HUDEP-2 (cell line): Measurements from ENCODE around the gene ERI3.

ENCODE experiments used
- DNase-seq, 76 experiments: peaks; one replicate each; lab custom pipeline; 2025; ENCODE audit not compliant: unreplicated experiment in 76 of 76; lab: John Stamatoyannopoulos, UW

The ERI3 gene

DNA sequence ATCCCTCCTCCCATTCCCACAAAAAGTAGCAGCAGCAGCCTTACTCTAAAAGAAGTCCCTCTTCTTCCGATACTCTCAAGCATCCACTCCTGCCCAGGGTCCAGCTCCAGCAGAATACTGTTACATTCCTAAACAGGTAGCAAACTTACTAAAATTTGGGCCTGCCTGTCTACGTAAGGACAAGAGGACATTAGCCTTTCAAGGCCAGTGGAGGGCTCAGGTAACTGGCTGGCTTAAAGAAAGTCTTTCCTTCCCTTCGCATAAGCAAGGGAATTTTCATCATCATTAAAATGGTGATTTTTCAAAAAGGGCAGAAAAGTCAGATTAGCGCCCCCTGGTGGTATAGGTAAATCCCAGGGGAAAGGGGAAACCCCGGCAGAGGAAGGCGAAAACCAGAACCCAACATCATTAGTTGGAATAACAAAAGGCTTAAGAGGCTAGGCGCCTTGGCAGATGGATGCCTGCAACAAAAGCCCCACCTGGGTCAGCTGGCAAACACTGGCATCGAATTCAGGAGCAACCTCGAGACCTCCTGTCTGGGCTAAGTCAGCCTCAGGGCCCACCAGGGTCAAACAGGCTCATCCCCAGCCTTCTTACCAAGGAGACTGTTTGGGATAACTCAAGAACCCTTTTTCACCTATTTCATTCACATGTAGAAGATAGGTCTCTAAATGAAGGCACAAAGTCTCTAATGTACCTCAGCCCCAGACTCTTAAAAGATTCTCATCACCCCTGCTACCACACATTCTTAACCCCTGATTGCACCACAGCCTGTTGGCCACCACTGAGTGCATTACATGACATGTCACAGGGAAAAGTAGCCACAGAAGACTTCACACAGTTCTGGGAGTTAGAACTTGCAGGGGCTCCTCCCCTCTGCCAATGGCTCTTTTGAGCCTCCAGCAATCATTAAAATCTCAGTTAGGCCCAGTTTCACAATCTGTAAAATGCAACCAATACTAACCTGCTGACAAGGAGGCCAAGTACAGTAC lies 36.7 kb downstream of the ERI3 start:
- peak in 25 of 76 experiments; percentile 1 to 53 (median 21) for DNase-seq

DNA sequence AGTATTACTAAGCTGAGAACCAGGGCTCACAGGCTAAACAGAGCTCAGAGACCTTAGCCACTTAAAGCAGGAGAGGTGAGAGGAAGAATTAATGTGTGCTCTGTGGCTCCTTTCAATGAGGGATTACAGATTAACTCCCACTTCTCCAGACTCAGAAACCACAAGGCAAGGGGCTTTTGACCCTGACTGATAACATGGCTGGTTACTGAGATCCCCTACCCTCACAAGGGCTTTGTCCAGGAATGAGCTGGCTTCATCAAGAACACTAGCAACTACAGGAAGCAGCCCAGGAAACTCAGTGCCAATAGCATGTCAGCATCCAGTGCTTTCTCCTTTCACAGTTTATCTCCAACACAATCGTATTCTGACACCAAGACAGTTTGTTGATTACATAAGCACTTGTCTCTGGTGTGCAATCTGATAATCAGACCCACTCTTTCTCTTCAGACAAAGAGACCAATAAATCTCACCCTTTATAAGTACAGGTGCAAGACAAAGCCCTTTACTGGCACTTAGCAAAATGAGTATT lies 38.8 kb downstream of the ERI3 start:
- DNase-seq = peak in 1 of 76 experiments; percentile 15

DNA sequence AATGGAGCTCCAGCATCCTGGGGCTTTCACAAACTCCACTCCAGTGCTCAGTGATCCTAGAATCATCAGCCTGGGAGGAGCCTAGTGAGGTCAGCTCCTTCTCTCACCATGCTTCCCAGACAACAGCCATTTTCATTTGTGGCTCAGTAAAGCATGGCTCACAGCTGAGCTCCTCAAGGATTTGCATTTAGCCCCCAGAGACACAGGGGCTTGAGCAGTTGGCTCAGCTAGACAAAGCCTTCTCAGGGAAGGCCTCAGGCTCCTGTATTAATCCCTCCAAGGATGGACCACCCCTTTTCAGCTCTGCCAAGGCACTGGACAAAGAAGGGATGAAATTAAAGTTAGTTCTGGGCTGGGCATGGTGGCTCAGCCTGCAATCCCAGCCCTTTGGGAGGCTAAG lies 39.5 kb downstream of the ERI3 start:
- DNase-seq = no peak

DNA sequence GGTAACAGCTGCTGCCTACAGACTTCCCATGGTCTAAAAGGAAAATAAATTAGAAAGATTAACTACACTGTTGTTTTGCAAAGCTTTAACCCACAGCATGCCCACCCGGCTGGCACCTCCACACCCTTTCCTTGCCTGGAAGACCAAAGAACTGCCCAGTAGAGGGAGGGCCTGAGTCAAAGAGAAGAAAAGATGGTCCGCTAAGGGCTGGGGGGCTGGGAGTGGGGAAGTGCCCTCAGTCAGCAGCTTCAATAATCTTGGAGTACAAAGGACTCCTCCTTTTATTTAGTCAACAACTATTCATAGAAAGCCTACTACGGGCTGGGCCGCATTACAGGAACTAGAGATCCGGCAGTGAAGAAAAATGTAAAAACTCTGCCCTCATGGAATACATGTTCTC lies 40.6 kb downstream of the ERI3 start:
- DNase-seq = no peak

DNA sequence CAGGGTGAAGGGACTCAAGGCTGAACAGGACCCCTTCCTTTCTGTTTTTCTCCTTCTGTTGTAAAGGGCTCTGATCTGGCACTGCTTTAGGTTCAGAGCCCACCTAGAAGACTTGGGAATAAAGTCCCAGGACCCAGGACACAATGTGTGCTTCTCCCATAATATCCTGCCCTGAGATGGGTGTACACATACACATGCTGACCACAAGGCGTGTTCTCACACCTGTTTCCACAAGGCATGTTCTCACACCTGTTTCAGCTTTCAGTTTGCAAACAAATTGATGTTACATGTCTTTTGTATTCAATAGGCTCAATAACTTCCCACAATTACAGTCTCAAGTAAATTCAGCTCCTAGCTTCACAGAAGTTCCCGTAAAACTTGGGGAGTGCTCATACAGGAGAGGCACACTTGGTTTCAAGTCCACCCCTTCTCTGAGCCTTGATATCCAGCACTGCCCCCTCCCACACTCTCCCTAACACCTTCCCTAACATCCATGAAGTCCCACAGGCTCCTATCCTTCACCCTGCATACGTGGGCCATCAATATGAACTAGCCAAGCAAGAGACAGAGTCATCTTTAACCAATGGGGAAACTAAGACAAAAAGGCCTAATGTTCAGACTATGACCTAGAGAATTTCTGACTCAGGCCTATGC lies 41.7 kb downstream of the ERI3 start:
- DNase-seq = no peak

DNA sequence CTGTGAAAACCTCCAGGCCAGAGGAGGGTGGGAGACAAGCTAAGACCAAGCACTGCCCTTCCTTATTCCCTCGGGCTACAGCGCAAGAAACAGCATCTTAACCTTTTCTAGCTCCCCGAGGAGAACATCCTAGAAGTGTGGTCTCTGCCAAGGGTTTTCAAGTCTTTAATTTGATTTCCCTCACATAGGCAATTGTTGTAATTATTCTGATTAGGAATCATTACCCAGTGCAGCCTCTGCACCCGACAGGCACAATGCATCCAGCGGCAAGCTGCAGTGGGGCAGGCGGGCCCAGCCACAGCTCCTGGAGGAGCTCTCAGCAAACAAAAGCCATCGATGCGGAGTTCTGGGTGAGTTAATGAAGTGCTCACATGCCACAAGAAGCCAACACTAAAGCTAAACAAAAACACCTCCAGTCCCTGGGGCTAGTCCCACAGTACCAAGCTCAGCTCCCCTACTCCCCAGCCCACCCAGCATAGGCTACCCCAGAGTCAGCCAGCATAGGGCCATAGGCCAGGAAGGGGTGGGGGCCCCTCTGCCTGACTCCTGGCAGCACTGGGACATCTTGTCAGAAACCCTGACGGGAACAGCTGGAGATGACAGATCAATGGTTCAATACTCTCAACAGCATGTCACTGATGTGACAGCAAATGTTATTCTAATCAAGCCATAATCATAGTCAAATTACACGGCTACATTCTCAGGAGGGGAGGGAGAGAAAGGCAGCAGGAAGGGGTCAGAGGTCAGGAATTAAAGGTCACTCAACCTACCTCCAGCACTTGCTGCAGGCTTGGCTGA lies 42.5 kb downstream of the ERI3 start:
- no peak for DNase-seq

DNA sequence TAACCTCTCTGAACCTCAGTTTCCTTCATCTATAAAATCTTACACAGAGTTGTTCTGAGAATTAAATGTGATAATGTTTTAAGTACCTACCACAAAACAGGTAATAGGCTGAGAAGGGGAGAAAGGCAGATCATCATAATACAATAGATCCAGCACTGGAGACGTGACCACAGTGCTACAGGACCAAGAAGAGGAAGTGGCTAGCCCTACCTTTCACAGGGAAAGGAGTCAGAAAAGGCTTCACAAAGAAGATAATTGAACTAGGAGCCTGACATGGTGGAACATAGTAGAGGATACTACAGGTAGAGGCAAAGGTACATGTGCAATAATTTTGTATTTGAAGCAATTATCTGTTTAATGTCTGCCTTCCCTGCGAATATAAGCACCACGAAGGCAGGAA lies 45.1 kb downstream of the ERI3 start:
- DNase-seq = no peak

DNA sequence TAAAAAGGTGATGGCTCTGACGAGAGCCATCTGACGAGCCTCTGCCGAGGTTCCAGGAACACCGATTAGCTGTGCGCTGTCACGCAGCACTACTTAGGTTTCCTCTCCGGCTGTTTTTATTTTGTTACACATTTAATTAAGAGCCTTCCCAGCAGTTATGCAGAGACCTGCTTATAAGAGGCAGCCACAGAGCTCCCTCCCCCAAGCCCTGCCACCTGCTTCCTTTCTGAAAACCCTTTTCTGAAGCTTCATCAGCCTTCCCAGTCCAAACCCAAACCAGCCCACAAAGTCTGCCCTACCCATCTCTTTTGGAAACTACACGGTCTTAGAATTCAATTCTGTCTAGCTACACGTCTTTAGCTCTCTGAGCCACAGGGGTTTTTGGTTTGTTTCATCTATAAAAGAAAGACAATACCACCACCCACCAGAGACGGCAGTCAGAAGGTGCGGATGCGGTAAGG lies 49.1 kb downstream of the ERI3 start:
- DNase-seq = no peak

DNA sequence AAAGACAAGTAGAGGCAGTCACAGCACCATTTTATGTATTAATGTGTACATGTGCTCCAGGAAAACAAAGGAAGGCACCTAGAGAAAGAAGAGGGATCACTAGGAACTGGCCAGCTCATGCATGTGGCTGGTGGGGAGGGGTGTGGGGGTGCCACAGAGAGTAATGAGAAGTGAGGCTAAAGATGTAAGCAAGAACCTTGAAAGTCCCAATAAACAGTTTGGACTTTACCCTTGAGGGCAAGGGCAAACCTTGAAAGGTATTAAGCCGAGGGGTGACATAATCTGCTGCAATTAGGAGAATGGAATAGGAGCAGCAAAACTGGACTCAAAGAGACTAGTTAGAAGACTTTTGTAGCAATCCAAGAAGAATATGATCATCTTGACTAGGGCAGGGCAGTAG lies 51.5 kb downstream of the ERI3 start:
- DNase-seq = no peak

DNA sequence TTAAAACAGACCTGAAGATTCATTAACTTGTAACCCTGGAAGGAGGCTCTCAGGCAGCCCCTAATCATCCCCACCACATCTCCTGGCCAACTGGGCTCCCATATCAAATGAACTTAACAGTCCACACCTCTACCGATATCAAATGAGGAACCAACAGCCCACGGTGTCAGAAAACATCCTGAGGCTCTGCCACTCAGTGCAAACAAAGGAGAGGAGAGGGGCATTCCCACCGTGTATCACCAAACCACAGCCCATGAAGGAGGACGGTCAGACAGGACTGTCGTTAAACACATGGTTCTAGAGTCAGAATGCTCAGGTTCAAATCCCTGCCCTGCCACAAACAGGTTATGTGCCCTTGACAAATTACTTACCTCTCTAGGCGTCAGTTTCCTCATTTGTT lies 52.5 kb downstream of the ERI3 start:
- no peak for DNase-seq

DNA sequence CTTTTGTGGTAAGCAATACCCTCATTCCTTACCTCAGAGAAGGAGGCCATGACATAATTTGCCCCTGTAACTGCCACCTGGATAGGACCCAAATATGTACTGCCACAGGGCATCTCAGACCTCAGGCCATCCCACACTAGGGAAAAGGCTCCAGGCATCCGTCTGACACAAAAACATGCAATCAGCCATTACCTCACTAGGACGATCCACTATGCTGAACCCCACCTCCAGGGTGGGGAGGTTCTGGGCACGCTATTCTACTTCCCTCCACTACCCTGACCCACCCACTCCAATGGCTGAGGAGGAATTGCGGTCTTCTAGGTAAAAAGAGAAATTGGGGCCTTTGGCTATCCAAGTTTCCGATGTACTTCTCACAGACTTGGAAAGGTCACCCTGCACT lies 53.6 kb downstream of the ERI3 start:
- no peak for DNase-seq

DNA sequence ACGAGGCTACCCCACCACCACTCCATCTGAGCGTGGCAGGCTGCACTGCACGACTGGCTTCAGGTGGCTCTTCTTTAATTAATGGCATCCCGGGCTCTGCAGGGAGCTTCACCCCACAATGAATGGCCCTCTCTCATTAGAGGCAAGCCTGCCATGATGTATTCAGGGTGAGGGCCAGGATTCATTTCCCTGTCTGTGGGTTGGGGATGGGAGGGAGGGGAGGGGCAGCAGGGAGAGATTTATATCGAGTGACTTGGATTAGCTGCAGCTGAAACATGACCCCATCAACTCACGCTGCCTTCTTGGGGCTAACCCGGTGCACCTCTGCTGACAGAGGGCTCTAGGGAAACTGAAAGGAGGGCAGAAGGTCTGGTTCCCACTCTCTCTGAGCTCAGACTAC lies 54.2 kb downstream of the ERI3 start:
- DNase-seq = no peak

DNA sequence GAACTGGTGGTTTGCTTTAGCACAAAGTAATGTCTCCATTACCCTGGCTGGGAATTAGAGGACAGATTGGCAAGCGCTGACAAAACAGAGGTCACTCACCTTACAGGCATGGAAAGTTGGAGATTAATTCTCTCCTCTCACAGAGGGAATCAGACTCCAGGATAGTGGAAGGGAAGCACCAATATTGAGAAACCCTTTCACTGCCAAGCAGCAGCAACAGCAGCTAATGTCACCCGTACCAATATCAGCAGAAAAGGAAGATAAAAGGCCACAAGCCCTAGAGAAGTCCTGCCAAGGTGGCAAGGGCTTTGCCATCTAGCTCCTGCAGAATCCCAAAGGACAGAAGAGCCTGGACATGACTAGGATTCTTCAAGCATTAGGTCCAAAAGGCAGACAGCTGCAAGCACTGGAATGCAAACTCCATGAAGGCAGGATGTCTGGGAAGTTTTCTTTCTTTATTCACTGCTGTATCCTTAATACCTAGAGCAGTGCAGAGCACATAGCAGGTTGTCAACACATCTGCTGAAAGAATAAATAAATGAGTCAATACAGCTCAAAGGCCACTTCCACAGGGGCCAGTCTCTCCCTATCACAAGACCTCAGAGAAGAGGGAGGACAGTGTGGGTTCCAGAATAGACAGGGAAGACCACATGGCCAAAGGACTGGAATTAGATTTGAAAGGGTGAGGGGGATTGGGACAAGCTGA lies 57.2 kb downstream of the ERI3 start:
- no peak for DNase-seq

DNA sequence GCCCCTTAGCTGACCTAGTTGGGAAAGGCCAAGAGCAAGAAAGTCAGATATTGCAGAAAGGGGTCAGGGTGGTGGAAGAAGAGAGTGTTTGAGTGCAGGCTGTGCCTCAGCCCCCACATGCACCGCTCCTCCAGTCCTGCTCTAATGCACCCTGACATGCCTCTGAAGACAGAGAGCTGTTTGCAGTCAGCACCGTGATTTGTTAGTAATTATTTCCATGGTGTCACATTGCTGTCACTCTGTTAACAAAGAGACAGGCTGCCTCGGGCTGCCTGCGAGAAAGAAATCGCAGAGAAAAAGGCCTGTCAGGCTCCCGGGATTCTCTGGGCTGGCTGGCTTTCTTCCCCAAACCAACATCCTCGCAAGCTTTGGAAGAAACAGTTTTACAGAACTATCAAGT lies 58.3 kb downstream of the ERI3 start:
- DNase-seq = no peak

DNA sequence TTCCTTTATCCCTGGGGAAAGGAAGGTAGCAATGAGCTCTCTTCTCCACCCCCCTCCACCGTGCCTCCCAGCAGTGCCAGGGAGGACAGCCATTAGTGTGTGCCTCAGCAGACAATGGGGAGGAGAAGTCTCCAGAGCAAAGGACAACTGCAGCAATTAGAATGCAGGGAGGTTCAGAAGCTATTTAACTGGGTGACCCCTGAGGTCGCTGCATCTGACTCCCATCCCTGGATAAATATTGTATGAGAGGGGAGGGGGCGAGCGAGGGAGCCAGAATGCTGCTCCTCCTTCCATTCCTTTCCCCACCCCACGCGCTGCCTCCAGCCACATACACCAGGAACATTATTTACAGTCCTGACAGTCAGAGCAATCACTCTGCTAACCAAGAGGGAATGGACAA lies 59.0 kb downstream of the ERI3 start:
- DNase-seq = no peak

DNA sequence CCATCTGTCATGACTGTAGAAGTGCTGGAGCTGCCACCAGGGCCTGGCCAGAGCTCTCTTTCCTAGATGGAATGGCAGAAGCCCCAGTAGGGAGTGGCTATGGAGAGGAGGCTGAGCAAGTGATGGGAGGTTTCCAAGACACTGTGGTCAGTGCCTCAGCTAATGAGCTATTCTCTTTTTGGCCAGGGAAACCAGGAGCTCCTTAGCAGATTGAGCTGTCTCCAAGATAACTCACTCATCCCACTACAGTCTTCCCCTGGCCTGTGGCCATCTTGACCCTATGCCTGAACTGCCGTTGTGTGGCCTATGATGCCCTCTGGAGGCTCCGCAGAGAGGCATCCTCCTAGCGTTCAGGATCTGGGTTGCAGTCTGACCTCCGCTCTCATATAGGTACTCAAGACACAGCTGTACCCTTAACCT lies 60.5 kb downstream of the ERI3 start:
- peak in 26 of 76 experiments; percentile 6 to 52 (median 18) for DNase-seq

DNA sequence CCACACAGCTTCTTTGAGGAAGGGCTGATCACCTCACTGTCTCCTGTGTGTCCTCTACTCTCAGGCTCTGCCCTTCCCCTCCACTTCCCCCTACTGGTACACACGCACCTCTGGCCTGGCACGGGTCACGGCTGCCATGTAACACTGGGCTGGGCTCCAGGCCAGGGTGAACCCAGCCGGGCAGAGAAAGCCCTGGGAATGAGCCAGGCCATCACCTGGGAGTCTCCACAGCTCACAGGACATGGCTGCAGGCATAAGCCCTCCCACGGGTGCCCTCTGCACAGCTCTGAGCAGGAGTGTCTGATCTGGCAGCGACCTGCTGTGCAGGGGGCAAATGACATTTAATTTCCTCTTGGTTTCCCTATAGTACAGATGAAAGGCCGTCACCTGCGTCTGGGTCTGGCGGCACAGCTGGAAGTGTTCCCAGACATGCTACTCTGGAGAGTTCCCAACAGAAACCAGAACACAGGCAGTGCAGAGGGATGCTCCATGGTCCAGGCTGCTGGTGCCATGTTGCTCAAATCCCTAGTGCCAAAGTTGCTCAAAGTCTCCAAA lies 61.2 kb downstream of the ERI3 start:
- DNase-seq = peak in 38 of 76 experiments; percentile 6 to 60 (median 27)

DNA sequence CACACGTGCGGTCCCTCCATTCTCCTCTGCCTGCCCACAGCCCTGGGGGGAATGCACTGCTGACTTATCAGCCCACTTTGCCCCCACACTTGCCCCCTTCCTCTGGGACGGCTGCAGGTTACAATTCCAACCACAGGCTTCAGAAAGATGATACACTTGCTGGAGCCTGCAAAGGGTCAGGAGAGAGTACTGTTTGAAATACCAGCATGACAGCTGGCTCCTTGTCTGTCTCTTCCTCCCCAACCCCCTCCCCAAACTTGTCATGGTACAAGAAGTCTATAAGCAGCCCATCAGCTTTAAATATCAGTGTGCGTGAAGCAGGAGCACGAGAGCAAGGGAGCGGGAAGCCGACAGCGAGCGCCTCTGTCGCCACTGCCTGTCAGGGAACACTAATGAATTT lies 62.4 kb downstream of the ERI3 start:
- DNase-seq = no peak

DNA sequence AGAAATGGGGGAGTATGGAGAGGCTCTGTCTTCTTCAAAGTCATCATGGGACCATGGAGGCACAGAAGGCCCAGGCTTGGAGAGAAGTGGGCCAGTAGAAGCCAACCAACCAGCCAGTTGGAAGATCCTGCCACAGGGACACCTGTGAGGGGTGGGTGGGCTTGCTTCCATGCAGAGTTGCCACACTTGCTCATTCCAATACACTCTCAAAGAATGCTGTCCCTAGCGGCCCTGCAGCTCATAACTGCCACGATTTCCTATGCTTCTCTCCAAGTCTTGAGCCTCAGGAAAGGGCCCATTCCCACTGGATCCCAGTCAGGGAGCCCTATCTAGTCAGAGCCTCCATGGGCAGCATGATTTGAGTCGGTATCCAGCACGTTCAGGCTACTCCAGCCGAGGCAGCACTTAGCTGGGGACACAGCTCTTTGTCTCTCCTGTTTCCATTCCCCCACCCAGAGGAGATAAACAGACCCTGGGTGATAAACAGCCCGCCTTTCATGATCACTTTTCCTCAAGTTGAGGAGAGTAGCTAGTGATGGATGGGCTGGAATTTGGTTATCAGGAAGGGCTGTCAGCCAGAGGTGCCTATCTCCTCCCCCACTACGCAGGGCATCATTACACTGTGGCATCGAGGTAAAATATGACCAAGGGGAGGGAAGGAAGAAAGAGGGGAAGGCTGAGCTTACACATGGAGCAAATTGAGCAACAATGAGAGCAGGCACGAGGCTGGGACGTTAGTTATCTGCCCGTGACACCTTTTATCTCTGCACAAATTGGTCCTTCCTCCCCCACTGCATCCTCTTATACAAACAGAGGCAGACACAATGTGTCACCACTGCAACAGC lies 64.6 kb downstream of the ERI3 start:
- DNase-seq = peak in 75 of 76 experiments; percentile 12 to 83 (median 60)
